HepG2 (cell line): Measurements from ENCODE around the gene BSG. TPM values are rescaled to one million over a fixed set of nuclear protein-coding genes. Genes with fewer than 3 reads are reported as not detected.

ENCODE experiments used
- ARNTL ChIP-seq: sonication (generic); formaldehyde crosslinking; IDR thresholded peaks from 2 replicates; pipeline ENCODE4 v1.4.0; 2020; ENCODE audit warnings: mild to moderate bottlenecking, missing genetic modification reagents
- CENPT ChIP-seq: sonication (generic); formaldehyde crosslinking; IDR thresholded peaks from 2 replicates; pipeline ENCODE4 v1.8.0; 2022; ENCODE audit warnings: low read depth, mild to moderate bottlenecking, moderate library complexity, missing genetic modification reagents
- KLF12 ChIP-seq: sonication (generic); formaldehyde crosslinking; IDR thresholded peaks from 2 replicates; pipeline ENCODE4 v1.4.0; 2020; ENCODE audit warnings: missing genetic modification reagents, borderline replicate concordance
- RAD51 ChIP-seq: fragments of 450-650 bp; IDR thresholded peaks from 2 replicates; pipeline ENCODE4 v1.6.1; 2016; ENCODE audit warnings: borderline replicate concordance
- ZNF207 ChIP-seq: fragments of 450-650 bp; IDR thresholded peaks from 2 replicates; pipeline ENCODE4 v1.6.1; 2016; ENCODE audit warnings: antibody characterized with exemption, borderline replicate concordance
- ZNF251 ChIP-seq: sonication (generic); formaldehyde crosslinking; IDR thresholded peaks from 2 replicates; pipeline ENCODE4 v1.9.0; 2021; ENCODE audit warnings: mild to moderate bottlenecking, missing genetic modification reagents
- ZNF329 ChIP-seq: sonication (generic); formaldehyde crosslinking; IDR thresholded peaks from 2 replicates; pipeline ENCODE4 v1.9.0; 2021; ENCODE audit warnings: low read depth, mild to moderate bottlenecking, missing genetic modification reagents
- ZNF34 ChIP-seq: sonication (generic); formaldehyde crosslinking; IDR thresholded peaks from 2 replicates; pipeline ENCODE4 v1.4.0; 2020; ENCODE audit warnings: mild to moderate bottlenecking, missing genetic modification reagents, borderline replicate concordance
- ZNF577 ChIP-seq: sonication (generic); formaldehyde crosslinking; IDR thresholded peaks from 2 replicates; pipeline ENCODE4 v1.4.0; 2020; ENCODE audit warnings: mild to moderate bottlenecking, low read depth, missing genetic modification reagents, borderline replicate concordance
- ZNF614 ChIP-seq: IDR thresholded peaks from 2 replicates; pipeline ENCODE4 v1.6.1; 2018; ENCODE audit warnings: missing biosample characterization, missing genetic modification reagents, inconsistent platforms, borderline replicate concordance
- ZNF737 ChIP-seq: sonication (generic); formaldehyde crosslinking; IDR thresholded peaks from 2 replicates; pipeline ENCODE4 v1.5.0; 2020; ENCODE audit warnings: missing genetic modification reagents, mild to moderate bottlenecking, borderline replicate concordance
- ZNF761 ChIP-seq: sonication (generic); formaldehyde crosslinking; conservative IDR thresholded peaks from 2 replicates; pipeline ENCODE4 v1.4.0; 2020; ENCODE audit warnings: mild to moderate bottlenecking, missing genetic modification reagents
- polyA plus RNA-seq, 8 experiments: library from polyadenylated mRNA; depleted of rRNA in 3 of 8; stranded (reverse) in 7 of 8; unstranded in 1 of 8; fragments of >200 nt; fragmentation: Illumina TruSeq in 4 of 8; extraction: Trizol in 4 of 8; gene quantifications; 2 replicates each; pipeline versions ENCODE4 v1.2.1 to v1.2.3, GENCODE V29; 2011 to 2016; ENCODE audit warnings: low read depth in 4 of 8, missing spikeins in 1 of 8, mixed read lengths in 1 of 8; ENCODE audit not compliant: insufficient read depth in 1 of 8
- total RNA-seq, 5 experiments: library from RNA; depleted of rRNA; stranded (reverse); fragments of >200 nt; fragmentation: Illumina TruSeq; extraction: Trizol; gene quantifications; 2 replicates each; pipeline ENCODE4 v1.2.3, GENCODE V29; 2016; ENCODE audit warnings: low read depth in 1 of 5
- TF ChIP-seq, protein P1 (sequence below), 2 experiments: sonication (generic) in 1 of 2; formaldehyde crosslinking in 1 of 2; IDR thresholded peaks; 2 replicates each; pipeline versions ENCODE4 v1.4.0 to v1.6.1; 2016 to 2020; ENCODE audit warnings: borderline replicate concordance in 1 of 2, low read depth in 1 of 2, mild to moderate bottlenecking in 1 of 2, missing genetic modification reagents in 1 of 2
- TF ChIP-seq, protein P2 (sequence below): sonication (generic); formaldehyde crosslinking; IDR thresholded peaks from 2 replicates; pipeline ENCODE4 v1.9.0; 2022; ENCODE audit warnings: missing genetic modification reagents, mild to moderate bottlenecking, borderline replicate concordance
- TF ChIP-seq, protein P3 (sequence below), 2 experiments: sonication (generic) in 1 of 2; formaldehyde crosslinking in 1 of 2; IDR thresholded peaks; 2 replicates each; pipeline versions ENCODE4 v1.6.1 to v1.9.0; 2014 to 2022; ENCODE audit warnings: antibody characterized with exemption in 1 of 2, borderline replicate concordance in 1 of 2, inconsistent platforms in 1 of 2, low read depth in 1 of 2, missing genetic modification reagents in 1 of 2

Gene BSG
- total and polyA plus RNA-seq, 2 of the 13 experiments (the other 11 are each of a cell fraction or from before 2014, with no cell fraction given) = 309 to 754 TPM

DNA sequence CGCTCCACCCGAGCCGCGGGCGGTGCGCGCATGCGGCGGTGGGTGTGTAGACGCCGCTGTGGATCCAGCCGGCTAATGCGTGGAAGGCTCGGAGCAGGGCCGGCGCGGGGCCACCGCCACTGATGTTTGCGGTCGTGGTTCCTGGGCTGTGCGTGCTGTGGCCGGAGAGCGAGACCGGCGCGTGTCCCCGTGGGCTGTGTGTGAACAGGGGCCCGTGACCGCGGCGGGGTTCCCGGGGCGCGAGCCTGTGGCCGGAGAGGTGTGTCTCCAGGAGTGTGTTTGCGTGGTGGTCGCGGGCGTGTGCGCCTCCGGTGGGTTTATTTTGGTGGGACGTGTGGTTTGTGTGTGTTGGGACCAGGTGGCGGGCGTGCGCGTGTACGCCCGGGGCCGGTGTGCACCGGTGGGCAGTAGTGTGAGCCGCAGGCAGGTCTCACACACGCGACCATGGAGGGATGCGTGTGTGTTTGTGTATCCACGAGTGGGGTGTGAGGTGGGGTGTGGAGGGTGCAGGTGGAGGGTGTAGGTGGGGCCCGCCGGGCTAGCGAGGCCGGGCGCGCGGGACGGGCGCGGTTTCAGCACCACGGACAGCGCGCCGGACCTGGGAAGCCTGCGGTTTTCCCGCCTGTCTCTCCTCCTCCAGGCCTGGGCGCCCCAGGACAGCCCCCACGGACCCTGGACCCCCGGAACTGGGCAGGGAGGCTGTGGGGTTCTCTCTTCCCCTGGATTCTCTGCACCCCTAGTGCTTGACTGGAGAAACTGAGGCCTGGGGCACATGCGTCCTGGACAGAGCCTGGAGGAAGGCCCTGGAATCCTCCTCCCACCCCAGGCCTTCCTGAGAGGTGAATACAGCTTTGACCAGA is 18.9 kb downstream of the BSG start (continued):
- no peak for TF ChIP-seq ZNF761 (CRISPR knock-in tag)
- 0 out of 2 replicates have a peak, but pooled peaks have one; percentile 55 for TF ChIP-seq ZNF329 (CRISPR knock-in tag)
- no peak for TF ChIP-seq ZNF207
- TF ChIP-seq ARNTL (CRISPR knock-in tag) = no peak
- TF ChIP-seq, protein P1, sequence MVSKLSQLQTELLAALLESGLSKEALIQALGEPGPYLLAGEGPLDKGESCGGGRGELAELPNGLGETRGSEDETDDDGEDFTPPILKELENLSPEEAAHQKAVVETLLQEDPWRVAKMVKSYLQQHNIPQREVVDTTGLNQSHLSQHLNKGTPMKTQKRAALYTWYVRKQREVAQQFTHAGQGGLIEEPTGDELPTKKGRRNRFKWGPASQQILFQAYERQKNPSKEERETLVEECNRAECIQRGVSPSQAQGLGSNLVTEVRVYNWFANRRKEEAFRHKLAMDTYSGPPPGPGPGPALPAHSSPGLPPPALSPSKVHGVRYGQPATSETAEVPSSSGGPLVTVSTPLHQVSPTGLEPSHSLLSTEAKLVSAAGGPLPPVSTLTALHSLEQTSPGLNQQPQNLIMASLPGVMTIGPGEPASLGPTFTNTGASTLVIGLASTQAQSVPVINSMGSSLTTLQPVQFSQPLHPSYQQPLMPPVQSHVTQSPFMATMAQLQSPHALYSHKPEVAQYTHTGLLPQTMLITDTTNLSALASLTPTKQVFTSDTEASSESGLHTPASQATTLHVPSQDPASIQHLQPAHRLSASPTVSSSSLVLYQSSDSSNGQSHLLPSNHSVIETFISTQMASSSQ (IDR thresholded peaks at IDR 0.05; ENCODE audit: low read depth) = no peak
- TF ChIP-seq, protein P1 (CRISPR knock-in tag; IDR thresholded peaks at IDR 0.05; ENCODE audit: borderline replicate concordance) = 0 out of 2 replicates have a peak, but pooled peaks have one; percentile 35
- no peak for TF ChIP-seq CENPT (CRISPR knock-in tag)
- no peak for TF ChIP-seq ZNF737 (CRISPR knock-in tag)
- no peak for TF ChIP-seq ZNF251 (CRISPR knock-in tag)
- no peak for TF ChIP-seq RAD51
- TF ChIP-seq ZNF577 (CRISPR knock-in tag) = no peak
- no peak for TF ChIP-seq ZNF614
- TF ChIP-seq, protein P2, sequence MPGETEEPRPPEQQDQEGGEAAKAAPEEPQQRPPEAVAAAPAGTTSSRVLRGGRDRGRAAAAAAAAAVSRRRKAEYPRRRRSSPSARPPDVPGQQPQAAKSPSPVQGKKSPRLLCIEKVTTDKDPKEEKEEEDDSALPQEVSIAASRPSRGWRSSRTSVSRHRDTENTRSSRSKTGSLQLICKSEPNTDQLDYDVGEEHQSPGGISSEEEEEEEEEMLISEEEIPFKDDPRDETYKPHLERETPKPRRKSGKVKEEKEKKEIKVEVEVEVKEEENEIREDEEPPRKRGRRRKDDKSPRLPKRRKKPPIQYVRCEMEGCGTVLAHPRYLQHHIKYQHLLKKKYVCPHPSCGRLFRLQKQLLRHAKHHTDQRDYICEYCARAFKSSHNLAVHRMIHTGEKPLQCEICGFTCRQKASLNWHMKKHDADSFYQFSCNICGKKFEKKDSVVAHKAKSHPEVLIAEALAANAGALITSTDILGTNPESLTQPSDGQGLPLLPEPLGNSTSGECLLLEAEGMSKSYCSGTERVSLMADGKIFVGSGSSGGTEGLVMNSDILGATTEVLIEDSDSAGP (CRISPR knock-in tag) = peak; percentile 47; the same call in 1 of the 2 replicates
- TF ChIP-seq, protein P3, sequence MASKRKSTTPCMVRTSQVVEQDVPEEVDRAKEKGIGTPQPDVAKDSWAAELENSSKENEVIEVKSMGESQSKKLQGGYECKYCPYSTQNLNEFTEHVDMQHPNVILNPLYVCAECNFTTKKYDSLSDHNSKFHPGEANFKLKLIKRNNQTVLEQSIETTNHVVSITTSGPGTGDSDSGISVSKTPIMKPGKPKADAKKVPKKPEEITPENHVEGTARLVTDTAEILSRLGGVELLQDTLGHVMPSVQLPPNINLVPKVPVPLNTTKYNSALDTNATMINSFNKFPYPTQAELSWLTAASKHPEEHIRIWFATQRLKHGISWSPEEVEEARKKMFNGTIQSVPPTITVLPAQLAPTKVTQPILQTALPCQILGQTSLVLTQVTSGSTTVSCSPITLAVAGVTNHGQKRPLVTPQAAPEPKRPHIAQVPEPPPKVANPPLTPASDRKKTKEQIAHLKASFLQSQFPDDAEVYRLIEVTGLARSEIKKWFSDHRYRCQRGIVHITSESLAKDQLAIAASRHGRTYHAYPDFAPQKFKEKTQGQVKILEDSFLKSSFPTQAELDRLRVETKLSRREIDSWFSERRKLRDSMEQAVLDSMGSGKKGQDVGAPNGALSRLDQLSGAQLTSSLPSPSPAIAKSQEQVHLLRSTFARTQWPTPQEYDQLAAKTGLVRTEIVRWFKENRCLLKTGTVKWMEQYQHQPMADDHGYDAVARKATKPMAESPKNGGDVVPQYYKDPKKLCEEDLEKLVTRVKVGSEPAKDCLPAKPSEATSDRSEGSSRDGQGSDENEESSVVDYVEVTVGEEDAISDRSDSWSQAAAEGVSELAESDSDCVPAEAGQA (IDR thresholded peaks at IDR 0.05; ENCODE audit: low read depth) = no peak
- TF ChIP-seq, protein P3 (CRISPR knock-in tag; IDR thresholded peaks at IDR 0.05; ENCODE audit: borderline replicate concordance) = peak; percentile 88; the same call in 1 of the 2 replicates
- TF ChIP-seq KLF12 (CRISPR knock-in tag) = peak; percentile 76; the same call in 1 of the 2 replicates
- no peak for TF ChIP-seq ZNF34
